Measurements from ENCODE around the gene ITIH5.

DNA sequence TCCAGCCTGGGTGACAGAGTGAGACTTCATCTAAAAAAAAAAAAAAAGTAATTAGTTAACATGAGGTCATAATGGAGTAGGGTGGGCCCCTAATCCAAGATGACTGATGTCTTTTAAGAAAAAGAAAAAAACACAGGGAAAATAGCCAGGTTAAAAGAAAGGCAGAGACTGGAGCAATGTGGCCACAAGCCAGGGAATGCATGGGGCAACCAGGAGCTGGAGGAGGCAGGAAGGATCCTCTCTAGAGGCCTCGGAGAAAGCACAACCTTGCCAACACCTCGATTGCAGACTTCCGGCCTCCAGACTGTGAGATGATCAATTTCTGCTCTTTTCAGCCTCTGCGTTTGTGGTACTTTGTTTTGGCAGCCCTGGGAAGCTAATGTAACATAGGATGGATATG, 121.5 kb downstream of the ITIH5 start:
- TF ChIP-seq, protein P1, sequence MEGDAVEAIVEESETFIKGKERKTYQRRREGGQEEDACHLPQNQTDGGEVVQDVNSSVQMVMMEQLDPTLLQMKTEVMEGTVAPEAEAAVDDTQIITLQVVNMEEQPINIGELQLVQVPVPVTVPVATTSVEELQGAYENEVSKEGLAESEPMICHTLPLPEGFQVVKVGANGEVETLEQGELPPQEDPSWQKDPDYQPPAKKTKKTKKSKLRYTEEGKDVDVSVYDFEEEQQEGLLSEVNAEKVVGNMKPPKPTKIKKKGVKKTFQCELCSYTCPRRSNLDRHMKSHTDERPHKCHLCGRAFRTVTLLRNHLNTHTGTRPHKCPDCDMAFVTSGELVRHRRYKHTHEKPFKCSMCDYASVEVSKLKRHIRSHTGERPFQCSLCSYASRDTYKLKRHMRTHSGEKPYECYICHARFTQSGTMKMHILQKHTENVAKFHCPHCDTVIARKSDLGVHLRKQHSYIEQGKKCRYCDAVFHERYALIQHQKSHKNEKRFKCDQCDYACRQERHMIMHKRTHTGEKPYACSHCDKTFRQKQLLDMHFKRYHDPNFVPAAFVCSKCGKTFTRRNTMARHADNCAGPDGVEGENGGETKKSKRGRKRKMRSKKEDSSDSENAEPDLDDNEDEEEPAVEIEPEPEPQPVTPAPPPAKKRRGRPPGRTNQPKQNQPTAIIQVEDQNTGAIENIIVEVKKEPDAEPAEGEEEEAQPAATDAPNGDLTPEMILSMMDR (IDR thresholded peaks at IDR 0.05; ENCODE audit: low read length) = no peak
- TF ChIP-seq EZH2 (optimal IDR thresholded peaks at IDR 0.05; ENCODE audit: low read depth, low read length) = no peak

All from MM.1S (cell line).